Measurements from ENCODE around the gene HBD. TPM values are rescaled to one million over a fixed set of nuclear protein-coding genes. Genes with fewer than 3 reads are reported as not detected.

HBD gene
- total RNA-seq, 4 donors from 2014 or later: 4.4 TPM; not detected in 3

GRCh38 chr11:5237420-5237819, 3.1 kb upstream of the HBD start:
- TF ChIP-seq, protein P1, sequence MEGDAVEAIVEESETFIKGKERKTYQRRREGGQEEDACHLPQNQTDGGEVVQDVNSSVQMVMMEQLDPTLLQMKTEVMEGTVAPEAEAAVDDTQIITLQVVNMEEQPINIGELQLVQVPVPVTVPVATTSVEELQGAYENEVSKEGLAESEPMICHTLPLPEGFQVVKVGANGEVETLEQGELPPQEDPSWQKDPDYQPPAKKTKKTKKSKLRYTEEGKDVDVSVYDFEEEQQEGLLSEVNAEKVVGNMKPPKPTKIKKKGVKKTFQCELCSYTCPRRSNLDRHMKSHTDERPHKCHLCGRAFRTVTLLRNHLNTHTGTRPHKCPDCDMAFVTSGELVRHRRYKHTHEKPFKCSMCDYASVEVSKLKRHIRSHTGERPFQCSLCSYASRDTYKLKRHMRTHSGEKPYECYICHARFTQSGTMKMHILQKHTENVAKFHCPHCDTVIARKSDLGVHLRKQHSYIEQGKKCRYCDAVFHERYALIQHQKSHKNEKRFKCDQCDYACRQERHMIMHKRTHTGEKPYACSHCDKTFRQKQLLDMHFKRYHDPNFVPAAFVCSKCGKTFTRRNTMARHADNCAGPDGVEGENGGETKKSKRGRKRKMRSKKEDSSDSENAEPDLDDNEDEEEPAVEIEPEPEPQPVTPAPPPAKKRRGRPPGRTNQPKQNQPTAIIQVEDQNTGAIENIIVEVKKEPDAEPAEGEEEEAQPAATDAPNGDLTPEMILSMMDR (IDR thresholded peaks at IDR 0.05; ENCODE audit: low read depth): no peak

- TF ChIP-seq, protein P1 (IDR thresholded peaks at IDR 0.05; ENCODE audit: low read depth): no peak
Measured at GRCh38 chr11:5235364-5236095, 1.2 kb upstream of the HBD start.

- TF ChIP-seq, protein P1 (IDR thresholded peaks at IDR 0.05; ENCODE audit: low read depth): no peak
Measured at GRCh38 chr11:5233307-5233706, 976 bp downstream of the HBD start.

DNA sequence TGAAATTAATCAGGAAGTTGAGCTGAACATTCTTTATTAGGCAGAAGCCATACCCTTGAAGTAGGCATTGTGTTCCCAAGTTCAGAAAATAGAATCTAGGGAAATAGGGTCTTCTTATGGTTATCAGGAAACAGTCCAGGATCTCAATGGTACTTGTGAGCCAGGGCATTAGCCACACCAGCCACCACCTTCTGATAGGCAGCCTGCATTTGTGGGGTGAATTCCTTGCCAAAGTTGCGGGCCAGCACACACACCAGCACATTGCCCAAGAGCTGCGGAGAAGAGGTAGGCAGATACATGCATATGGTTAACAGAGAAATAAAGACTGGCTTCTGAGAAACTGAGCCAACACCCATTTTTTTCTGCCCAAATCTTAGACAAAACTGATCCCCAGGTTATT, 1.5 kb downstream of the HBD start:
- TF ChIP-seq, protein P1 (IDR thresholded peaks at IDR 0.05; ENCODE audit: low read depth): no peak

GRCh38 chr11:5232176-5232575, 2.1 kb downstream of the HBD start:
- TF ChIP-seq, protein P1 (IDR thresholded peaks at IDR 0.05; ENCODE audit: low read depth): no peak

- TF ChIP-seq, protein P1 (IDR thresholded peaks at IDR 0.05; ENCODE audit: low read depth): no peak
Measured at GRCh38 chr11:5231111-5231510, 3.2 kb downstream of the HBD start.

DNA sequence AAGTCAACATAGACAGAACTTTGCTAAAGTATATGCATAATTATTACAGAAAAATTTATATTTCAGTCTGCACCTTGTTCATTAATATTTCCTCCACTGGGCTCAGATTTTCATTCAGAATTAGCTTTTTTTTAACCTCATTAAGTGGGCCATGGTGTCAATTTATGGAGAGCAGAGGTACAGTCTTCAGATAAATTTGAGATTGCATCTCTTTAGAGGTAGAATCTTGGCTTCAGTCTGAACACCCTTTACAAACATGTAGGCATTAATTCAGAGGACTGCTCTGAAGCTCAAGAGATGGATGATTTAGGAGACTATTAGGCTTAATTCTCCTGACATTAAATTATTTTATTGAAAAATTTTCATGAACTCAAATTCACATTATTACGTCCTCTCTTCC, 4.0 kb downstream of the HBD start:
- TF ChIP-seq, protein P1 (IDR thresholded peaks at IDR 0.05; ENCODE audit: low read depth): no peak
